SIG-M5 (cell line): ENCODE results near the gene IRAK2.

Experiments
- DNase-seq: peaks from one replicate; lab custom pipeline; 2025; lab: John Stamatoyannopoulos, UW

The IRAK2 gene

DNA sequence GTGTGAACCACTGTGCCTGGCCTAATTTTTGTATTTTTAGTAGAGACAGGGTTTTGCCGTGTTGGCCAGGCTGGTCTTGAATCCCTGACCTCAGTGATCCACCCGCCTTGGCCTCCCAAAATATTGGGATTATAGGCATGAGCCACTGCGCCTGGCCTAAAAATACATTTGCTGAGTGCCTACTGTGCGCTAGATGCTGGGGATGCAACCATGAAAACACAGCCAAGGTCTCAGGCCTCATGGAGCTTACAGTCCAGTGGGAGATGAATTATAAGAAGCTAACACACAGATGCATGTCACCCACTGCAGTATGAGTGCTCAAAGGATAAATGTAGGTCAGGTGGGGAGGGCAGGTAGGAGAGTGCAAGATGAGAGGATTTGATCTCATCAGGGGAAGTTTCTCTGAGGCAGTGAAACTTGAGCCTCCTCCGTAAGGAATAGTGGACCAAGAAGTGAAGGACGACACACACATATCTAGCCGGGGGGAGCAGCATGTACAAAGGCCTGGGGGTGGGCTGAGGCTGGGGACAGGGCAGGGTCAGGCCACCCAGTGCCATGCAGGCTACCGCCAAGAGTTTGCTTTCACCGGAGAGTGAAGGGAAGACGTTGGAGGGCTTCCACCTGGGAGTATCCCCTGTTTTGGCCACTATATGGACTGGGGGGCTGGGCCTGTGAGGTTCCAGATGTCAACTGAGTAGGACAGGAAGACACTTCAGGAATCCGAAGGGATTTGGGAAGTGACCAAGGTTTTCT is 24.3 kb downstream of the IRAK2 start:
- no peak for DNase-seq

GRCh38 chr3:10189557-10190354 is 25.0 kb downstream of the IRAK2 start:
- peak; percentile 36 for DNase-seq

GRCh38 chr3:10192953-10193691 is 28.4 kb downstream of the IRAK2 start:
- DNase-seq: no peak

- DNase-seq: no peak
Observed at GRCh38 chr3:10193692-10194327, 29.1 kb downstream of the IRAK2 start.

DNA sequence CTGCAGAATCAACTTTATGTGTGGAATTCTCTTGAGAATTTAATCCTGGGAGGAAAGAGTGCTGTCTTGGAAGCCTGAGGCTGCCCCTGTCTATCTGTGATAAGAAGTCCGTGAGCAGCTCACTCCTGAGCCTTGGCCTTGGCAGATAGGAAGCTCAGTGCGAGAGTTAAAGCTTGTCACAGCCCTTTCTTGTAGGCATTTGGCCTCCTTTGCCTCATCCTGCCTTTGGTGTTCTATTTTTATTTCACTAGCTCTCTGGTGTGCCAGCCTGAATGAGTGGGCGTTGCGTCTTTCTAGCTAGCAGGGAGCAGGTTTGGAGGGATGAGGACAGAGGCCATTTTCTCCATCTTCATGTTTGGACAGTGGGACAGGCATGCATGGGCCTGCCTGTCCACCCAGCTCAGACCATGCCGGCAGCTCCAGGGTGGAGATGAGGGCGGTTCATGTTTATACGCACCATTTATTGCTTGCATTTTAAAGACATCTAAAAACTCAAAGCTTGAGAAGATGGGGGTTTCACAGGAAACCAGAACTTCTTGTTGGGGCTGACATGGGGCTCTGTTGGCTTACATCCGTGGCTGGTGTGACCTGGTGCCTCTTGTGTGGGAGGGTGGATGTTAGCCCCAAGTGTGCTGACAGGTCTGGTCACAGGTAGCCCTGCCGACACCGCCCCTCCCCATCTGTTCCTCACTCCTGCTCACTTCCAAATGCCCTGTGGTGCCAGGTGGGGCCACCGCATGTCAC is 29.8 kb downstream of the IRAK2 start:
- no peak for DNase-seq

DNA sequence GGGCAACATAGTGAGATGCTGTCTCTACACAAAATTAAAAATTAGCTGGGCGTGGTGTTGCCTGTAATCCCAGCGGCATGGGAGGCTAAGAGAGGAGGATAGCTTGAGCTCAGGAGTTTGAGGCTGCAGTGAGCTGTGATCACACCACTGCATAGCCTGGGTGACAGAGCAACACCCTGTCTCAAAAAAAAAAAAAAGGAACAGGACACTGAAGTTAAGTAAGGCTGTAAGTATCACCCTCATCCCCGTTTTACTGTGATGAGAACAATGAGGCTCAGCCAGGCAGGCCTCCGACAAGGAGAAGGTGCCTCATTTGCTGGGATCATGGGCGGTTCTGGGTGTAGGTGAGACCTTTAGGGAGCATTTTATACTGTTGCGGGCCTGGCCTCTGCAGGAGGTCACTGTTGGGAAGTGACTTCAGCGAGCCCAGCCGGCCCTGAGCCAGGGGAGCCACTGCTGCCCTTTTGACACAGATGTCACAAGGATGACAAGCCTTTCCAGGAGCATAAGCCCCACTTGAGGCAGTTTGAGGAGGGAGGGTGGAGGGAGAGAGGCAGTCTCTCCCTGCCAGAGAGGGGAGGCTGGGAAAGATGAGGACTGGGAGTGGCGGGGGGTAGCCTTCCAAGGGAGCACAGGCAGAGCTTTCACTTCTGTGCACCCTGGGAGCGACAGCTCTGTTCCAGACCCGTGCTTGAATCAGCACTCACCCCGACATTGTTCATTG is 30.8 kb downstream of the IRAK2 start:
- DNase-seq: no peak

DNA sequence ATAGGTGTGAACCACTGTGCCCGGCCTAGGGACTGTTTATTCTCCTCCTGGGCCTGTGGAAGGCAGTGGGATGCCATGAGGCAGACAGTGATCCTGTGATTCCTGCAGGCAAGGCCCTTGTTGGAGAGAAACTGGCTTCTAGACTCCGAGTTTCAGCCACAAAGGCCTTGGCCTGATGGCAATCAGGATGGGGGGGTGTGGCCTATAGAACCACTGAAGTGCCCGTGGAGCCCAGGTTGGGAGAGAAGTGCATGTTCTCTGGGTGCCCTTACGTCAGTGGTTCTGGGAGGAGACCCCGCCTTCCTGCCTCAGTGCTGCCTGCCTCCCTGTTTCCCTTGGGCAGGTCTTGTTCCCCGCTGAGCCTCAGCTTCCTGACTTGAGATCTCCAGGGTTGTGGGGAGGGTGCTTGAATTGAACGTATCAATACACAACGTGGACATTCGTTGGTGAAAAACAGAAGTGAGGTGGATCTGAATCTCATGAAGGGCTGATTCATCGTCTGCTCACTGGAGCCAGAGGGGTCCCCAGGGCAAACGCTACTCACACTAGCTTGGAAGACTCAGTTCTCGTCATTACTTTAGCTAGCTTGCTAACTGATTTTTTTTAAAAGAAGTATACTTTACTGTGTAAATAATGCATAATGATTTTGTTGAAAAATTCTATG is 31.8 kb downstream of the IRAK2 start:
- no peak for DNase-seq

DNA sequence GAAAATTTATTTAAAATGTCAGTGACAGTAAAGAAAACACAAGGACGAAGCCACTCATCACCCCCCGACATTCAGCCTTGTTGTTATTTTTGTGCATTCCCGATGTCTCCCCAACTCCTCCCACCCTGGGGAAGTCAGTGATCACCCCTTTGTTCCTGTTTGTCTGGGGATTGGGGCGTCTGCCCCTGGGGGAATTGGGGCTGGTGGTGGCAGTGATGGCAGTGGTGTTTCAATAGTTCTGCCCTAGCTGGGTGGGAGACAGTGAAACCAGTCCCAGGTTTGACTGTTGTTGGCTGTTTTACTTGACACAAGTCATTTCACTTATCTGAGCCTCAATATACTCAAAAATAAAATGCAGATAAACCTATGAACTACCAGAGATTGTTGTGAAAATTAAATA is 33.5 kb downstream of the IRAK2 start:
- DNase-seq: no peak

DNA sequence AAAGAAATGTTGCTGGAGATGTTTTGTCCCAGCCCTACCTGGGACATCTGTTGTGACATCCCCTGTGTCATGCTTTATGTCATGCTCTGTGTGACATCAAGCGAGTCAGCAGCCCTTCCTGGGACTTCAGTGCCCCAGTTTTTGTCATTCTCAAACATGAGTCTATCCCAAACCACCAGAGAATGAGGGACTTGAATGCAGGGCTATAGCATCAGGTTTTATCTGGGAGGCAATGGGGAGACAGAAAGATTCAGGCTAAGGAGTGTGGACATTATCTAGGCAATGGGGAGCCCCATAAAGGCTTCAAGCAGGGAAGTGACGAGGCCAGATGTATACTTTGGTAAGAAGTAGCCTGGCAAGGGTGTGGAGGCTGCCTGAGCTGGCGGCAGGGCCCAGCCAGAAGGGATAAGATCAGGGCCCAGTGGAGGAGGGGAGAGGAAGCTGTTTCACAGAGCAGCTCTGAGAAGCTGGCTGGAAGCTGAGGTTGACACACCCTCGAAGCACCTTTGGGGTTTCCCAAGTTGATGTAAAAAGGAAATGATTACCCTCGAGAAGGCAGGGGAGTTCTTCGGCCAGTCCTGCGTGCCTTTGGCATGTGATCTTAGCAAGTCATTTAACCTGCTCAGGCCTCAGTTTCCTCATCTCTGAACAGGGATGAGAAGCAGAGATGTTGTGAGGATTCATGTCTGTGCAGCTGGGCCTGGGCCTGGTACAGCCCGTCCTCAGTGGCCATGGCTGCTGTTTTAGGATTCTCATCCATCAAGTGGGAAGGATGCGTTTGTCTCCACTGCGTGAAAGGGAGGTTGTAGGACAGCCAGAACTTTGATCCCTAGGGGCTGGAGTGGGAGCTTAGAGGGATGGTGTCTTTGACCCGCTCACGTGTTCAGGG is 34.3 kb downstream of the IRAK2 start:
- no peak for DNase-seq

DNA sequence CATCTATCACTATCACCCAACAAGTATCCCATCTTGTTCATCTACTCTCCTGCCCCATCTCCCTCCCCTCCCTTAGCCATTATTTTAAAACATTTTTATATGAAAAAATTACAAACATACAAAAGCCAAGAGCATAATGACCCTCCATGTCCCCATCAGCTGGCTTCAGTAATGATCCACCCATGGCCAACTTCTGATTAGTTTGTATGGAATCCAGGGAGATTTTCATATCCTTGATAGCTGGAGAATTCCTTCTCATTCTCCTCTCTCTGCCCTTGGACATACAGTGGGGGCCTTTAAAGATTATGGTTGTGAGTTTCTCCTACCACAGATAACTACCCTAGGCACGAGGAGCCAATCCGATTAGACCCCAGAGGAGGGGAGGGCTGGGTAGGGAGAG is 40.2 kb downstream of the IRAK2 start:
- no peak for DNase-seq

GRCh38 chr3:10205451-10206165 is 40.9 kb downstream of the IRAK2 start:
- no peak for DNase-seq

DNA sequence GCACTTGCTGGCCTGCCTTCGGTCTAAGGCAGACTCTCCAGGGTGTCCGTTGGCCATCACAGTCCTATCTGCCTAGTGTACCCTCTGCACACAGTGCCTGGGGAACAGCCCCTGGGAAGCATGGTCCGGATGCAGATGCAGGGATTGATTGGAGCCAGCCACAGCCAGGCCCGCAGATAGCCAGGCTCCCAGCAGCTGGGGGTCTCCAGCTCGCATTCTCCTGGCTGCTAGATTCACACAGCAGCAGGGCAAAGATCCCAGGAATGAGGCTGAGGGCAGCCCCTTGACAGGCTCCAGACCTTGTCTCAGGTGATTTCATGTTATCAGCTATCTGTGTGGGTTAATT is 41.4 kb downstream of the IRAK2 start:
- DNase-seq: no peak

- DNase-seq: no peak
Observed at GRCh38 chr3:10213156-10213792, 48.6 kb downstream of the IRAK2 start.

DNA sequence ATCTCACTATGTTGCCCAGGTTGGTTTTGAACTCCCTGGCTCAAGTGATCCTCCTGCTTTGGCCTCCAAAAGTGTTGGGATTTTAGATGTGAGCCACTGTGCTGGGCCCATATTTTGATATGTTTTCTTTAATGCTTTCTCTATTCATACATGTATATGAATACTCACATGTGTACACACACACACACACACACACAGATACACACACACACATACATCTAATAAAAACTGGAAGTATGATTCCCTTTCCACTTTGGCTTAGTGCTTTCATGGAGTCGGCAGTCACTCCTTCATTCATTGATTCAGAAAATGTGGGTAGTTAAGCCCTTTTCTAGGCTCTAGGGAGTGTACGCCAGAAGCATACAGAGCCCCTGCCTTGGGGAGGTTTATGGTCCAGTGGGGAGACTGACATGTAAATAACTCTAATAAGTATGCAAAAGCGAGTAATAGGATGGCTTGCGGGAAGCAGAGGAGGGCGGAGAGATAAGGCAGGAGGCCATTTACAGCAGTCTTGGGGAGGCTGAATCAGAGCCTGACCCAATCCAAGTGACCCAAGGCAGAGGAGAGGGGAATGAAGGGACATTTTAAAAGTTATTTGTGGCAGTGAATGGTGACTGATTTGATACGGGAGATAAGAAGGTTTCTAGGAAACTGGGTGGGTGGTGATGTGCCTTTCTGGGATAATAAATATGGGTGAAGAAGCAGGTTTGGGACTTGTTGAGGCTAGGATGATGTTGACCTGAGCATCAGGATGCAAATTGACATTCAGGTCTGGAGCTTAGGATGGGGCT is 51.1 kb downstream of the IRAK2 start:
- DNase-seq: no peak

GRCh38 chr3:10217359-10217758 is 52.6 kb downstream of the IRAK2 start:
- no peak for DNase-seq

DNA sequence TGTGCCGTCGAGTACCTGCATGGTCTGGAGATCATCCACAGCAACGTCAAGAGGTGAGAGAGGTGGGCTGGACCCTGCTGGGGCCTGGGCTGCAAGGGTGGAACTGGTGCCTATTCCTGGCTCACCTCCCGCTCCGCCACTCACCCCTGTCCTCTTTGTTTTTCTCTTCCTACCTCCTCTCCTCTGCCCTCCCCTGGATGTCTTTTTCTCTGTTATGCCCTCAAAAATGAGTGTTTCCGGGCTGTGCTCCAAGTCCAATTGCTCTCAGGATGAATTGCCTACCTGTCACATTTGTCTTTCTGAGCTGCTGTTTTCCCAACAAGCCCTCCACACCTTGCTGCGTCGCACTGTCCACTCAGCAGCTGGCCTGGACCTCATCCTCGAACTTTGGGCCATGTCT is 55.0 kb downstream of the IRAK2 start:
- no peak for DNase-seq
